Neural cell (in vitro differentiated cells): ENCODE results near the gene UMAD1.

Experiments used
- CTCF ChIP-seq: fragments of 450-650 bp; IDR thresholded peaks from 2 replicates; pipeline ENCODE4 v1.5.1; 2014; ENCODE audit warnings: antibody characterized with exemption, mild to moderate bottlenecking, moderate library complexity; ENCODE audit not compliant: poor library complexity, severe bottlenecking
- EP300 ChIP-seq: fragments of 450-650 bp; conservative IDR thresholded peaks from 2 replicates; pipeline ENCODE4 v1.6.1; 2014; ENCODE audit warnings: antibody characterized with exemption, mild to moderate bottlenecking, moderate library complexity; ENCODE audit not compliant: poor library complexity, severe bottlenecking
- EZH2 ChIP-seq: fragments of 200-600, 300-800 bp; shearing (Covaris generic), sonication (generic); IDR thresholded peaks from 2 replicates; pipeline ENCODE4 v1.6.1; 2014; ENCODE audit warnings: antibody characterized with exemption, low read length, borderline replicate concordance, mild to moderate bottlenecking; ENCODE audit not compliant: insufficient read depth, poor library complexity, severe bottlenecking
- POLR2AphosphoS5 ChIP-seq: IDR thresholded peaks from 2 replicates; pipeline ENCODE4 v1.6.1; 2012
- RAD21 ChIP-seq: fragments of 450-650 bp; conservative IDR thresholded peaks from 2 replicates; pipeline ENCODE4 v1.6.1; 2014; ENCODE audit warnings: antibody characterized with exemption, mild to moderate bottlenecking, moderate library complexity
- REST ChIP-seq: IDR thresholded peaks from 2 replicates; pipeline ENCODE4 v1.6.1; 2012; ENCODE audit warnings: borderline replicate concordance

GRCh38 chr7:7668706-7669105, 28.2 kb downstream of the UMAD1 start:
- no peak for TF ChIP-seq POLR2AphosphoS5
- TF ChIP-seq CTCF = no peak
- no peak for TF ChIP-seq EP300
- TF ChIP-seq REST = no peak
- no peak for TF ChIP-seq EZH2
- no peak for TF ChIP-seq RAD21
